Measurements from ENCODE around the gene ABHD11. TPM values are rescaled to one million over a fixed set of nuclear protein-coding genes. Genes with fewer than 3 reads are reported as not detected.

The ABHD11 gene
- total RNA-seq, 4 donors from 2014 or later: 3.2 to 9.4 (median 7.6) TPM

DNA sequence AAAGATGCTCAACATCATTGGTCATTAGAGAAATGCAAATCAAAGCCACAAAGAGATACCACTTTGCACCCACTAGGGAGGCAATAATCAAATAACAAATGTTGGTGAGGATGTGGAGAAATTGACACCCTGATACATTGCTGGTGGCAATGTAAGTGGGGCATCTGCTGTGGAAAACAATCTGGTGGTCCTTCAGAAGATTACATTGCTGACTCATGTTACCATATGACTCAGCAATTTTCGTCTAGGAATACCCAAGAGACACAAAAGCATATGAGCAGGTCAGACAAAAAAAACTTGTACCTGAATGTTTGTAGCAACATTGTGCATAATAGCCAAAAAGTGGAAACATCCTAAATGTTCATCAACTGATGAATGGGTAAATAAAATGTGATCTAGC lies 36.3 kb upstream of the ABHD11 start:
- no peak for ATAC-seq
- no peak for DNase-seq
- TF ChIP-seq, protein P1, sequence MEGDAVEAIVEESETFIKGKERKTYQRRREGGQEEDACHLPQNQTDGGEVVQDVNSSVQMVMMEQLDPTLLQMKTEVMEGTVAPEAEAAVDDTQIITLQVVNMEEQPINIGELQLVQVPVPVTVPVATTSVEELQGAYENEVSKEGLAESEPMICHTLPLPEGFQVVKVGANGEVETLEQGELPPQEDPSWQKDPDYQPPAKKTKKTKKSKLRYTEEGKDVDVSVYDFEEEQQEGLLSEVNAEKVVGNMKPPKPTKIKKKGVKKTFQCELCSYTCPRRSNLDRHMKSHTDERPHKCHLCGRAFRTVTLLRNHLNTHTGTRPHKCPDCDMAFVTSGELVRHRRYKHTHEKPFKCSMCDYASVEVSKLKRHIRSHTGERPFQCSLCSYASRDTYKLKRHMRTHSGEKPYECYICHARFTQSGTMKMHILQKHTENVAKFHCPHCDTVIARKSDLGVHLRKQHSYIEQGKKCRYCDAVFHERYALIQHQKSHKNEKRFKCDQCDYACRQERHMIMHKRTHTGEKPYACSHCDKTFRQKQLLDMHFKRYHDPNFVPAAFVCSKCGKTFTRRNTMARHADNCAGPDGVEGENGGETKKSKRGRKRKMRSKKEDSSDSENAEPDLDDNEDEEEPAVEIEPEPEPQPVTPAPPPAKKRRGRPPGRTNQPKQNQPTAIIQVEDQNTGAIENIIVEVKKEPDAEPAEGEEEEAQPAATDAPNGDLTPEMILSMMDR (IDR thresholded peaks at IDR 0.05 in 4 of 5, conservative IDR thresholded peaks at IDR 0.05 in 1 of 5): no peak
- no peak for TF ChIP-seq POLR2A (IDR thresholded peaks at IDR 0.05)
- no peak overlapping the region for H3K4me3 ChIP-seq
- no peaks in the 10 kb centered on the region for H3K9me3 ChIP-seq
- H3K4me1 ChIP-seq: peaks cover 0 to 5% of the 10 kb centered on the region in 2 donors
- no peak overlapping the region for H3K27ac ChIP-seq
- no peaks in the 10 kb centered on the region for H3K36me3 ChIP-seq
- in situ Hi-C loops (cut with MboI; ENCODE audit: low sequenced_read_pairs in 4 of 4): no loop called here
- peaks cover 21 to 34% (median 28%) of the 10 kb centered on the region in 3 donors for H3K27me3 ChIP-seq
- intact Hi-C loops (cut with DNase I; ENCODE audit: low total_unique reads): no loop called here

DNA sequence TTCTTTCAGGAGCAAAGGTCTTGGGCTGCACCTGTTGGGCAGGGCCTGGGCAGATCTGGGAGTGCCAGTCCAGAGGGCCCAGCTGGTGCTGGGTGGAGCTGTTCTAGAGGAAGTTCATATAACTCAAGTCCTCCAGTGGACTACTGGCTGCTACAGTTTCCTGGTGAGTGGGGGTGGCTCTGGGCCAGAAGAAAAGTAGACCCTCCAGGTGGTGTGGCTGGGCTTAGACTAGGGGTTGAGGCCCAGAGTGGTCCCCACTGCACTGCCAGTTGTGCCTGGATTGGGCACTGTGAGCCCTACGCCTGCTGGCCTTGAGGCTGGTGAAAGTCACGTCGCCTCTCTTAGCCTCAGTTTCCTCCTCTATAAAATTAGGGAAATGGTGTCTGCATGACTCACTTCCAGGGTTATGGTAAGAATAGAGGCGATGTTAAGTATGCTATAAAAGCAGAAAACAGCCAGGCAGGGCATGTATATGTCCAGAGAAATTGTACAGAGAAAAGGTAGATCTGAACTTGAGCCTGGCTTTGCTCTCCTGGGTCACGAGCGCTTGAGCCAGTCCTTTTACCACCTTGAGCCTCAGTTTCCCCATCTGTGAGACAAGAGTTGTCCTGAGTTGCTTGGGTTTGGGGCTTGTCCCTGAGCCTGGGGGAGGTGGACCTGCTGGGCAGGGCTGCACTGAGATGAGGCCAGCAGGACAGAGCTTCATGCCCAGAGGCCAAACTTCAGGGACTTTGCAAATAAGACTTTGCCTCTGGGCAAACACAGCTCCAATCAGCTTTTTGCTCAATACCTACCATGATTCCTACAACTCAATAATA lies 35.3 kb upstream of the ABHD11 start:
- no peak overlapping the region for H3K4me3 ChIP-seq
- no peak for TF ChIP-seq POLR2A (IDR thresholded peaks at IDR 0.05)
- TF ChIP-seq, protein P1 (IDR thresholded peaks at IDR 0.05 in 4 of 5, conservative IDR thresholded peaks at IDR 0.05 in 1 of 5): no peak
- H3K27me3 ChIP-seq: peaks cover 29 to 43% (median 38%) of the 10 kb centered on the region in 3 donors
- no peak for DNase-seq
- in situ Hi-C loops (cut with MboI; ENCODE audit: low sequenced_read_pairs in 4 of 4): no loop called here
- H3K9me3 ChIP-seq: no peaks in the 10 kb centered on the region
- H3K27ac ChIP-seq: no peak overlapping the region
- intact Hi-C loops (cut with DNase I; ENCODE audit: low total_unique reads): no loop called here
- H3K36me3 ChIP-seq: no peaks in the 10 kb centered on the region
- no peak for ATAC-seq
- H3K4me1 ChIP-seq: peaks cover 0 to 5% of the 10 kb centered on the region in 2 donors

DNA sequence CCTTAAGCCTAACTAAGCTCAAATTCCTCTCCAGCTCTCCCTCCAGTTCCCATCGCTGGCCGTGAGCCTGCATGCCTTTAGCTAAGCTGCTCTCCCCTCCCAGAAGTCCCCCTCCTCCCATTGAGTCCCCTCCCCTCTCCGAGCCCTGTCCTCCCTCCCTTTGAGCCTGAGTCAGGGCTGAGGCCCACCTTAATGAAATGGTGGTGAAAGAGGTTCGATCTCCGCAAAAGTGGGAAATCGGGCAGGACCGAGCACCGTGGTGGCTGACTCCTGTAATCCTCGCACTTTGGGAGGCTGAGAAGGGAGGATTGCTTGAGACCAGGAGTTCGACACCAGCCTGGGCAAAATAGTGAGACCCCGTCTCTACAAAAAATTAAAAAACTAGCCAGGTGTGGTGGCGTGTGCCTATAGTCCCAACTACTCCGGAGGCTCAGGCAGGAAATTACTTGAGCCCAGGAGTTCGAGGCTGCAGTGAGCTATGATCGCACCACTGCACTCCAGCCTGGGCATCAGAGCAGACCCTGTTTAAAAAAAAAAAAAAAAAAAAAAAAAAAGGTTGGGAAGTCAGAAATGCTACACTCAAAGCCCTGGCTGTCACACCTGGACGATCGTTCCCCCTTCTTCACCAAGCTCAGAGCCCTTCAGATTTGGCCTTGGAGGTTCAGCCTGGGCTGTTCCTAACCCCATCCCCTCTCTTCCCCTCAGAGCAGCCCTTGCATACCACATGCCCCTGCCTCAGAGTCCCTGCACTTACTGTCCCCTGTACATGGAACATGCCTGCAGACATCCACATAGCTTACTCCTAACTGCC lies 32.5 kb upstream of the ABHD11 start:
- no peak overlapping the region for H3K27ac ChIP-seq
- H3K27me3 ChIP-seq: peaks cover 33 to 58% (median 51%) of the 10 kb centered on the region in 3 donors
- H3K36me3 ChIP-seq: no peaks in the 10 kb centered on the region
- intact Hi-C loops (cut with DNase I; ENCODE audit: low total_unique reads): no loop called here
- TF ChIP-seq POLR2A (IDR thresholded peaks at IDR 0.05): no peak
- TF ChIP-seq, protein P1 (IDR thresholded peaks at IDR 0.05 in 4 of 5, conservative IDR thresholded peaks at IDR 0.05 in 1 of 5): no peak
- in situ Hi-C loops (cut with MboI; ENCODE audit: low sequenced_read_pairs in 4 of 4): no loop called here
- H3K9me3 ChIP-seq: no peaks in the 10 kb centered on the region
- no peak overlapping the region for H3K4me3 ChIP-seq
- ATAC-seq: no peak
- DNase-seq: no peak
- H3K4me1 ChIP-seq: peaks cover 0 to 5% of the 10 kb centered on the region in 2 donors

DNA sequence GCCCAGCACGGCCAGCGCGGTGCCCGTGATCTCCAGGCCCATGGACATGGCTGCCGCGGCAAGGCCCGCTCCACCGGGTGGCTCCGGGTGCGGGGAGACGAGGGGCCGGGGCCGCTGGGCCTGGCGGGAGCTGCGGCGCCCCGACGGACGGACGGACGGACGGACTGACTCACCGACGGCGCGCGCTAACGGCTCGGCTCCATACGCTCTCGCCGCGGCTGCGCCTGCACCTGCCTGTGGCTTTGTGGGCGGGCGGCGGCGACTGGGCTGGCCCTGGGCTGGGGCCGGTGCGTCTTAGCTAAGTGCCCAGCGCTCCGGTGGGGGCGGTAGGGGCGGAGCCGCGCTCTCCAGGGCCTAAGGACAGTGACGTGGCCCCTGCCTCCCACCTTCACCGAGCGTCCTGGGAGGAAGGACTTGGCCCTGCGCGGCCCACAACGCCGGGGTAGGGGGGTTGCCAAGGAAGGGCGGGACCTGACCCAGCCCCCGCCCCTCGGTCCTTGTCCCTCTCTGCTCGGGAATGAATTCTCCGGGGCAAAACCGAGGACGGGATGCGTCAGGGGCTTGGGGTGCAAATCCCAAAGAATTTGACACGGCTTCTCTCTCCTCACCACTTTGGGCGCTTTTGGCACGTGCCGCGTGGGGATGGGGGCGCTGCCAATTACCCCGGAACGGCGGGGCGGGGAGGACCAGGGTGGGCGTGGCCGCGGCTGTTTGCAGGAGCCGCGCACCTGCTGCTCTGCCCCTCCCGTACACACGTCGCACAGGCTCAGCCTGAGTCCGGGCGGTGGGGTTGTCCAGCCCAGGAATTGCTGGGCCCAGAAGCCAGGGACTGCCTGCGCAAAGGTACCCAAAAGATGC lies 31.6 kb upstream of the ABHD11 start, which contains the start of gene CLDN3:
Gene CLDN3, minus strand, starts transcription at position 269 of the 858 bp plus-strand sequence. Its CDS starts 221 bp downstream, at position 48.
- H3K4me3 ChIP-seq: peak within 1 kb of the TSS in 2 of 4 donors; percentile 6 to 20
- no peaks in the 10 kb centered on the region for H3K9me3 ChIP-seq
- ATAC-seq: no peak
- no peak within 1 kb of the TSS for H3K27ac ChIP-seq
- peaks cover 0 to 5% of the 10 kb centered on the region in 2 donors for H3K4me1 ChIP-seq
- TF ChIP-seq, protein P1 (IDR thresholded peaks at IDR 0.05 in 4 of 5, conservative IDR thresholded peaks at IDR 0.05 in 1 of 5): no peak
- no peak for TF ChIP-seq POLR2A (IDR thresholded peaks at IDR 0.05)
- intact Hi-C loops (cut with DNase I; ENCODE audit: low total_unique reads): no loop called here
- peaks cover 33 to 58% (median 51%) of the 10 kb centered on the region in 3 donors for H3K27me3 ChIP-seq
- in situ Hi-C loops (cut with MboI; ENCODE audit: low sequenced_read_pairs in 4 of 4): no loop called here
- DNase-seq: no peak
- no peaks in the 10 kb centered on the region for H3K36me3 ChIP-seq
